K562 (cell line): ENCODE data around the gene GNS. TPM values are rescaled to one million over a fixed set of nuclear protein-coding genes. Genes with fewer than 3 reads are reported as not detected.

ENCODE experiments used
- ATAC-seq: fragments of 200-7000 bp; cut with Tn5 transposase; 3 replicates; pipeline ENCODE4 v1.9.1; 2020; ENCODE audit warnings: moderate library complexity
- BruUV-seq: library from RNA; stranded (reverse); fragments of 400-500 nt; replicated peaks from 2 replicates; lab custom pipeline; 2021; lab: Mats Ljungman, UMichigan
- CTCF ChIA-PET: fragments of 300-600 bp; formaldehyde crosslinking; extraction: SDS; loops from one replicate; lab custom pipeline; 2021; ENCODE audit warnings: low intra/inter-chr PET ratio; lab: Yijun Ruan, JAX
- POLR2A ChIA-PET: fragments of 300-600, 350-650 bp; sonication (Branson Sonifier 250); formaldehyde crosslinking; extraction: SDS; loops from one replicate; lab custom pipeline; 2021; ENCODE audit warnings: antibody characterized with exemption, inconsistent platforms; lab: Yijun Ruan, JAX
- DNase-seq, 4 experiments: peaks; one replicate each; pipeline versions ENCODE4 v3.0.0 to v3.0.0-alpha.2; 2011 to 2018; ENCODE audit warnings: low spot score in 3 of 4, mixed read lengths in 3 of 4; ENCODE audit errors: extremely low read depth in 1 of 4
- FAIRE-seq: peaks from 2 replicates; lab custom pipeline; 2011; peaks lifted over from hg19 to GRCh38; lab: Jason Lieb, UNC
- H2AFZ ChIP-seq: 2 replicates; pipeline ENCODE4 v1.6.0; 2011; ENCODE audit warnings: low read depth, low read length, control low read depth, inconsistent platforms
- H3K27ac ChIP-seq: fragments of 200-600 bp; 3 replicates; pipeline ENCODE4 v1.8.0; 2011; ENCODE audit warnings: low read depth, mild to moderate bottlenecking, control low read depth, inconsistent platforms, low read length, moderate library complexity, mixed read lengths; ENCODE audit errors: extremely low read depth
- H3K27me3 ChIP-seq, 2 experiments: fragments of 300-600 bp in 1 of 2; 2 replicates in 1 of 2; 3 replicates in 1 of 2; pipeline versions ENCODE4 v1.6.0 to v1.8.0; 2011; ENCODE audit warnings: inconsistent platforms in 2 of 2, low read length in 2 of 2, mild to moderate bottlenecking in 1 of 2, mixed read lengths in 1 of 2, moderate library complexity in 1 of 2; ENCODE audit not compliant: control insufficient read depth in 2 of 2, insufficient read depth in 2 of 2
- H3K36me3 ChIP-seq: fragments of 300-600 bp; 3 replicates; pipeline ENCODE4 v1.8.0; 2011; ENCODE audit warnings: mild to moderate bottlenecking, low read length, inconsistent platforms; ENCODE audit not compliant: control insufficient read depth, insufficient read depth
- H3K4me1 ChIP-seq, 2 experiments: fragments of 200-600 bp in 1 of 2; replicated peaks in 1 of 2; 2 replicates in 1 of 2; 3 replicates in 1 of 2; pipeline versions ENCODE4 v1.5.1 to v1.8.0; 2011; ENCODE audit warnings: inconsistent platforms in 2 of 2, low read length in 2 of 2, mild to moderate bottlenecking in 1 of 2, mixed read lengths in 1 of 2, moderate library complexity in 1 of 2; ENCODE audit not compliant: control insufficient read depth in 2 of 2, insufficient read depth in 2 of 2
- H3K4me2 ChIP-seq: 2 replicates; pipeline ENCODE4 v1.6.1; 2011; ENCODE audit warnings: low read length, control low read depth, inconsistent platforms, mixed read lengths; ENCODE audit not compliant: insufficient read depth
- H3K4me3 ChIP-seq: fragments of 200-600 bp; sonication (generic), shearing (Covaris generic); 2 replicates; pipeline ENCODE4 v1.5.1; 2016; ENCODE audit warnings: control low read depth, inconsistent platforms
- H3K79me2 ChIP-seq: fragments of 200-600 bp; 3 replicates; pipeline ENCODE4 v1.8.0; 2011; ENCODE audit warnings: low read length, inconsistent platforms; ENCODE audit not compliant: control insufficient read depth, insufficient read depth
- H3K9ac ChIP-seq, 2 experiments: 2 replicates each; pipeline versions ENCODE4 v1.6.0 to v1.6.1; 2011; ENCODE audit warnings: low read depth in 2 of 2, low read length in 2 of 2, control low read depth in 1 of 2, inconsistent platforms in 1 of 2, mild to moderate bottlenecking in 1 of 2, mixed read lengths in 1 of 2; ENCODE audit not compliant: insufficient read depth in 1 of 2
- H3K9me1 ChIP-seq: one replicate; pipeline ENCODE4 v1.6.0; 2011; ENCODE audit warnings: inconsistent platforms, mild to moderate bottlenecking, low read length, moderate library complexity; ENCODE audit not compliant: control insufficient read depth, insufficient read depth
- H3K9me3 ChIP-seq: replicated peaks from 2 replicates; pipeline ENCODE4 v1.5.1; 2011; ENCODE audit warnings: low read depth, low read length, inconsistent platforms; ENCODE audit not compliant: control insufficient read depth, insufficient read depth
- H4K20me1 ChIP-seq: replicated peaks from 2 replicates; pipeline ENCODE4 v1.6.1; 2011; ENCODE audit warnings: low read length, inconsistent platforms, mixed read lengths; ENCODE audit not compliant: control insufficient read depth, insufficient read depth
- BHLHE40 ChIP-seq: IDR thresholded peaks from 2 replicates; pipeline ENCODE4 v1.6.1; 2011; ENCODE audit warnings: low read length, improper control_type of control experiment
- BRF2 ChIP-seq: IDR thresholded peaks from 3 replicates; pipeline ENCODE4 v1.6.1; 2011; ENCODE audit warnings: borderline replicate concordance, mild to moderate bottlenecking; ENCODE audit not compliant: insufficient read length, insufficient read depth
- CBFA2T3 ChIP-seq: fragments of 450-650 bp; IDR thresholded peaks from 2 replicates; pipeline ENCODE4 v1.6.1; 2017
- CHD2 ChIP-seq: IDR thresholded peaks from 2 replicates; pipeline ENCODE4 v1.6.1; 2011; ENCODE audit warnings: low read depth, low read length
- DACH1 ChIP-seq: fragments of 450-650 bp; IDR thresholded peaks from 2 replicates; pipeline ENCODE4 v1.6.1; 2018; ENCODE audit not compliant: partially characterized antibody
- E2F8 ChIP-seq: fragments of 450-650 bp; IDR thresholded peaks from 2 replicates; pipeline ENCODE4 v1.7.1; 2018; ENCODE audit warnings: mild to moderate bottlenecking, low read depth; ENCODE audit not compliant: partially characterized antibody
- ELF2 ChIP-seq: fragments of 250-450 bp; sonication (Bioruptor Pico); IDR thresholded peaks from 2 replicates; pipeline ENCODE4 v1.5.0; 2021; ENCODE audit warnings: mild to moderate bottlenecking
- EP400 ChIP-seq: fragments of 450-650 bp; IDR thresholded peaks from 2 replicates; pipeline ENCODE4 v1.6.1; 2017; ENCODE audit warnings: antibody characterized with exemption, mild to moderate bottlenecking, moderate library complexity
- PBX2 ChIP-seq, 2 experiments: IDR thresholded peaks in 1 of 2; conservative IDR thresholded peaks in 1 of 2; 2 replicates each; pipeline ENCODE4 v1.6.1; 2016; ENCODE audit warnings: low read depth in 2 of 2, mild to moderate bottlenecking in 1 of 2, missing compliant biosample characterization in 1 of 2, missing genetic modification characterization in 1 of 2, moderate library complexity in 1 of 2
- SMARCE1 ChIP-seq: fragments of 450-650 bp; IDR thresholded peaks from 2 replicates; pipeline ENCODE4 v1.7.1; 2016; ENCODE audit warnings: mild to moderate bottlenecking
- TAF15 ChIP-seq: fragments of 200-400 bp; formaldehyde crosslinking; IDR thresholded peaks from 2 replicates; pipeline ENCODE4 v1.6.1; 2017; ENCODE audit warnings: mild to moderate bottlenecking, low read depth, low read length, moderate library complexity
- TCF7 ChIP-seq: sonication (generic); IDR thresholded peaks from 2 replicates; pipeline ENCODE4 v1.6.1; 2016; ENCODE audit warnings: antibody characterized with exemption, borderline replicate concordance
- ZNF253 ChIP-seq: fragments of 250-450 bp; sonication (Bioruptor Pico); conservative IDR thresholded peaks from 2 replicates; pipeline ENCODE4 v1.6.1; 2021; ENCODE audit warnings: mild to moderate bottlenecking
- ZNF316 ChIP-seq: fragments of 450-650 bp; IDR thresholded peaks from 2 replicates; pipeline ENCODE4 v1.6.1; 2016
- WGBS: fragments of 100-300 bp; shearing (Covaris generic); methylation state at CpG from one replicate; pipeline ENCODE4 v1.1.6; 2016; ENCODE audit warnings: low coverage, mixed read lengths; ENCODE audit not compliant: insufficient coverage; ENCODE audit errors: missing lambda C conversion rate; 5-methylcytosine and 5-hydroxymethylcytosine counted together
- in situ Hi-C: fragments of 300-500 bp; cut with MboI; formaldehyde crosslinking; loops from 4 replicates; pipeline ENCODE4 v1.15.0; 2018; ENCODE audit warnings: inconsistent platforms, mixed read lengths
- intact Hi-C: fragments of 100-400 bp; cut with micrococcal nuclease; formaldehyde crosslinking; loops from 2 replicates; pipeline ENCODE4 v1.14.2; 2022
- polyA plus RNA-seq, 8 experiments: library from polyadenylated mRNA; depleted of rRNA in 4 of 8; stranded (reverse) in 5 of 8; unstranded in 3 of 8; fragments of >200 nt; fragmentation: Nextera tagmentation in 2 of 8; fragmentation: Illumina TruSeq in 1 of 8; extraction: Ambion mirVana in 2 of 8; extraction: Trizol in 1 of 8; gene quantifications; 2 replicates each; pipeline versions ENCODE4 v1.2.1 to v1.2.3, GENCODE V29; 2011 to 2014; ENCODE audit warnings: inconsistent platforms in 1 of 8, missing spikeins in 1 of 8
- total RNA-seq, 7 experiments: library from RNA; depleted of rRNA in 6 of 7; stranded (reverse); fragments of >200 nt in 6 of 7; fragmentation: Illumina TruSeq in 2 of 7; extraction: Trizol in 2 of 7; gene quantifications; 2 replicates each; pipeline versions ENCODE4 v1.2.1 to v1.2.3, GENCODE V29; 2011 to 2021; ENCODE audit warnings: low replicate concordance in 1 of 7

Gene GNS
- total and polyA plus RNA-seq, 9 of the 15 experiments (the other 6 are each of a cell fraction or from before 2014, with no cell fraction given), result 4.6 to 30.3 (median 18.9) TPM

GRCh38 chr12:64666054-64666914, 92.9 kb downstream of the GNS start:
- Histone ChIP-seq H3K36me3 (no peaks in the 10 kb centered on the region), H3K4me3 (no peak overlapping the region), H3K27me3 (no peaks in the 10 kb centered on the region), H3K9me1 (no peaks in the 10 kb centered on the region), H3K79me2 (peaks cover 74% of the 10 kb centered on the region), H3K4me1 (peaks cover 39 to 51% of the 10 kb centered on the region in 2 experiments), H3K4me2 (no peak overlapping the region; the same call in 1 of the 2 replicates), H2AFZ (no peak overlapping the region), H4K20me1 (no peaks in the 10 kb centered on the region), H3K27ac (peak overlapping the region; percentile 22; the same call in 1 of the 3 replicates), H3K9ac (peak overlapping the region in 1 of 2 experiments; percentile 79; a peak in 1 of 4 replicates), H3K9me3 (no peaks in the 10 kb centered on the region)
- in situ Hi-C loops, result no loop called here
- ChIA-PET CTCF (no interaction called here), POLR2A (interaction anchor here (0.5 to 0.9 kb wide), 2 partner anchors 9 to 10 kb away, joined by 3 read pairs; no protein-coding TSS in a partner anchor)
- WGBS, result 12% methylated on average over 3 of the region's 3 CpGs
- ATAC-seq (no peak), FAIRE-seq (peak; percentile 55), DNase-seq (no peak)
- intact Hi-C loops, result loop anchor here (5.0 kb wide), 1 partner anchor 39 kb away; no protein-coding TSS in a partner anchor
- BruUV-seq, result no TSS peak
- TF ChIP-seq TAF15 (no peak), DACH1 (peak; percentile 13), ELF2 (CRISPR knock-in tag) (no peak), ZNF253 (CRISPR knock-in tag) (no peak), TCF7 (no peak), BHLHE40 (no peak), SMARCE1 (peak; percentile 44; the same call in 1 of the 2 replicates), E2F8 (no peak), ZNF316 (peak; percentile 28; the same call in 1 of the 2 replicates), CBFA2T3 (peak; percentile 66), EP400 (no peak), PBX2 (CRISPR knock-in tag; IDR thresholded peaks at IDR 0.05; ENCODE audit: low read depth) (no peak), PBX2 (tag; conservative IDR thresholded peaks at IDR 0.05; ENCODE audit: low read depth) (0 out of 2 replicates have a peak, but pooled peaks have one; percentile 40), CHD2 (no peak), BRF2 (no peak)
